ENCODE measurements around the gene SLX4IP. TPM values are rescaled to one million over a fixed set of nuclear protein-coding genes. Genes with fewer than 3 reads are reported as not detected.

The SLX4IP gene
- total RNA-seq, 1 donor from 2014 or later = 2.8 TPM

DNA sequence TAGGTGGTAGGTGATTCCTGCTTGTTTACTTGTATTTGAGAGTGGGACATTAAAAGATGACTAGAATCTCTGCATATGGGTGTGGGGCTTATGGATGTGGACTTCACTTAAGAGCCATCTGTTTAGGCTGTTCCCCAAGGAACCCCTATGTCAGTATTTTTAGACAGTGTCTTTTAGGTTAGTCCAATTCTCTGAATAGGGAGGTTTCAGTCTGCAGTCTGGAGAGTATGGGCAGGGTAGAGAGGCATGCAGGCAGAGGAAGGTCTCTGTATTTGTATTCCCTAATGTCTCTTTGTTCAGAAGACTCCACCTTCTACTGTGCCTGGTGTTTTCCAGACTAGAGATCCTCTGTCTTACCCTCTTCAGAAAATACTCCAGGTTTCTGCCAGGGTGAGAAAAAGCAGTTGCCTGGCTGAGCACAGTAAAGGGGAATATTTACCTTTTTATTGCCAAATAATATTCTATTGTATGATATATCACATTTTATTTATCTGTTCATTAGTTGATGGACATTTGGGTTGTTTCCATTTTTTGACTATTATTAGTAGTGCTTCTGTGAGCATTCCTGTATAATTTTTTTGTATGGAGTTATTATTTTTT lies 19.1 kb downstream of the SLX4IP start:
- no peak for ATAC-seq
- intact Hi-C loops (cut with DNase I) = no loop called here

DNA sequence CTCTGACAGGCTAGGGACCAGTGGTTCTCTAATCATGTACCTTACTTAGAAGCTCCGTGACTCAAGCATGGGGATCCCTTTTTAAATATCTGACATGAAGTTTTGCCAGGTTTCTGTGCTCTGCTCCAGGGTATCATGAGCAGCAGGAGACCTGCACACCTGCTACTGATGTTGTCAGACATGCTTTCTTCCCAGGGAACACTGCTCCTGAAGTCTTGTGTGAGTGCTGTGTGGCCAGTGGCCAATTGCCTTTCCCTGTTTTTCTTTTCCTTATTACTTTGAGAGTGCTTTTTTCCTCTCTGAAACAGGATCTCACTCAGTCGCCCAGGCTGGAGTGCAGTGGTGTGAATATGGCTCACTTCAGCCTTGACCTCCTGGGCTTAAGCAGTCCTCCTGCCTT lies 26.4 kb downstream of the SLX4IP start:
- ATAC-seq (no peak), DNase-seq (ENCODE audit: missing footprints) (no peak)
- intact Hi-C loops (cut with DNase I) = loop anchor here (10.0 kb wide), 1 partner anchor 1083 kb away; no protein-coding TSS in a partner anchor

More for the DNA sequence above, 19.1 kb downstream of the SLX4IP start:
- DNase-seq (ENCODE audit: missing footprints) = no peak

DNA sequence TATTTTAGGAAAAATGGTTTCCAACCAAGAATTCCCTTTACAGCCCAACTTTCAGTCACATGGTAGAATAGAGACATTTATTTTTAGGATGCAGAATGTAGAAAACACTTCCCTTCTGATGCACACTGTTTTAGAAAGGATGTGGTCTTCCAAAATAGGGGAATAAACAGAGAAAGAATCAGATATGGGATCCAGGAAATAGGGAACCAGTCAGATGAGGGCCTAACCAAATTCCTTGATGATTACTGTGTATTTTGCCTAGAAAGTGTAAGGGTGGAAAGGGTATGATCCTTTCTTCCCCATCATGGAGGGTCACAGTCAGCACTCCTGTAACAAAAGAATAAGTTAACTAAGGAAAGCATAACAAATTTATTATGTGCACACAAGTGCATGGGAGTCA lies 27.4 kb downstream of the SLX4IP start:
- no peak for DNase-seq (ENCODE audit: missing footprints)
- no peak for ATAC-seq
- intact Hi-C loops (cut with DNase I) = loop anchor here (10.0 kb wide), 1 partner anchor 1082 kb away; no protein-coding TSS in a partner anchor

DNA sequence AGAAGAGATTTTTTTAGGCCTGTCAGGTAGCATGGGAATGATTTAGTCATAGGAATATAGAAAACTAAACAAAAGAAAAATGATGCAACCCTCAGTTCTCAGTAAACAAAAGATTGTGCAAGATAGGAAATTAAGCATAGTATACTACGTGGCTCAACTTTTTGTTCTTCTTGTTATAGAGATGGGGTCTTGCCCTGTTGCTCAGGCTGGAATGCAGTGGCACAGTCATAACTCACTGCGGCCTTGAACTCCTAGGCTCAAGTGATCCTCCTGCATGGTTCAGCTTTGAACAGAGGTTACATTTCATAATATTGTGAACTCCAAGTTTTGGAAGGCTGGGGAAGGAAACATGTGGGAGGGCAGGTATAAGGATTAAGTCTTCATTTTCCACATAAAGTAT lies 28.5 kb downstream of the SLX4IP start:
- ATAC-seq (no peak), DNase-seq (ENCODE audit: missing footprints) (no peak)
- intact Hi-C loops (cut with DNase I) = loop anchor here (10.0 kb wide), 1 partner anchor 1081 kb away; no protein-coding TSS in a partner anchor

DNA sequence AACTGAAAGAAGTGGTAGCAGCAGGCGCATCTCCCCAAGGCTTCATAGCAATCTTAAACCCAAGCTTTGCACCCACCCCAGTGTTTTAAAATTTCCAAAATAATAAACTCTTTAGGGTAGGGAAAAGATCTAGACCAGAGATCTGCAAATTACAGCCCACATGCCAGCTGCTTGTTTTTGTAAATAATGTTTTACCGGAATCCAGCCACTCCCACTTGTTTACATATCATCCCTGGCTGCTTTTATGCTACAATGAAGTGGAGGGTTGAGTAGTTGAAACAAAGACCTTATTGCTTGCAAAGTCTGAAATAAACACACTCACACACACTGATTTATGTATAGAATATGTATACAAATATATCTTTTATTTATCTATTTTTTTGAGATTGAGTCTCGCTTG lies 30.0 kb downstream of the SLX4IP start:
- intact Hi-C loops (cut with DNase I) = loop anchor here (5.0 to 10.0 kb wide), 2 partner anchors 87 to 1080 kb away; no protein-coding TSS in a partner anchor
- ATAC-seq = no peak
- DNase-seq (ENCODE audit: missing footprints) = no peak

DNA sequence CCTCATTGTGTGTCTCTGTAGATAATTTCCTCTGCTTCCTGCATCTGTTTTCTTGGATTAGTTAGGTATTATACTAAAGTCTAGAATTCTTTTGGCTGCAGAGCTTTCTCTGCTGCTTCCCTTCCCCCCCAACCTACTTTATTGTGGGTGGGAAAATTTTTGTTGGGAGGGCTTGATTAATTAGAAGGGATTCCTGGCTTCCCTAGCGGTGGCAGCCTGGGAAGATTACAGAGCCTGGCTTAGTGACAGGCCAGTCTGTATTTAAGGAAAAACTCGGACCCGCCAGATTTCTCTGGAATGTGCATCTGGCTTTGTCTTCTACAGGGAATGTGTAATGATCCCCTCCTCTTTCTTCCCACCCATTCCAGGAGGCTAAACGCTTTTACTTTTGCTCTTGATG lies 31.2 kb downstream of the SLX4IP start:
- DNase-seq (ENCODE audit: missing footprints) (no peak), ATAC-seq (no peak)
- intact Hi-C loops (cut with DNase I) = loop anchor here (5.0 to 10.0 kb wide), 2 partner anchors 86 to 1078 kb away; no protein-coding TSS in a partner anchor

DNA sequence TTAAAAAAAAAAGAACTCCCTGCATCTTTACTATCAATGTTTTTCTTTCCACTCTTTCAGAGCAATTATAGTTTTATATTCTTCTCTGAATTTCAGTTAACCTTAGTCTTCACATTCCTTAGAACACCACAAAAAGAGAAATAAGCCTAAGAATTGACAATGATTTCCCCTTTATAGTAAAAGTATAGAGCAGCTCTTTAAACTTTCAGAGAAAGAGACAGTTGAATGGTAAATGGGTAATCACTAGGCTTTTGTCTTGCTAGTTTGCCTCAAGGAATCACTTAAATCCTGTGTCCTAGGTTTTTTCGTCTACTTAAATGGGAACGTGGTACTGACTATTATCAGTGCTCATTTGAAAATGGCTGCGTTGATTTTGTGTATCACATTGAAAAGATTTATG lies 31.8 kb downstream of the SLX4IP start:
- no peak for ATAC-seq
- intact Hi-C loops (cut with DNase I) = loop anchor here (5.0 to 10.0 kb wide), 2 partner anchors 85 to 1078 kb away; no protein-coding TSS in a partner anchor
- no peak for DNase-seq (ENCODE audit: missing footprints)

DNA sequence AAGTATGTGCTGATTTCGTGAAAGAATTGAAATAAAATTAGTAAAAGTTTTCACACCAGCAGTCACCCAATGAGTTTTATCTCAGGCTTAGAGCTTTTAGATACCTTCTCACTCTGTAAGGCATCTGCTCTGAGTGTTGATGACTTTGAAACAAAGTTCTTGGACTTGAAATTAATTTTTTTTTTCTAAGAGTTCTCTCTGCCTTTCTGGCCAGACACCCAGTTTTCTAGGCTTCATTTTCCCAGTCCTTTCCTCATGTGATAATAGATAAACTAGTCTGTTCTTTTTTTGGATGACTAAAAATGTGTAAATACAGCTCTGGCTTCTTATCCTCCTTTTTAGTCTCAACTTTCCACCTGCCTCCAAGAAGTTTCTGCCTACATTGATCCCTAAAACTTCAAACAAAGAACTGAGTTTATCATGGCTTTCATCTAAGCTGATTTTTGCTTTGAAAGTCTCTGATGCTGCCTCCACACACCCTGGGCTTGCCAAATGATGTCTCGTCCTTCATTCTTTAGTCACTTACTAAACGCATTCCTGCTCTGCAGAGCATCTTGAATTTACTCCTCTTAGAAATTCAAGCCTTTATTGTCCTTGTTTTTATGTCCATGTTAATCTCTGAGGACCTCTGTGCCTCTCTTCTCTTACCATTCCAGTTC lies 32.7 kb downstream of the SLX4IP start:
- intact Hi-C loops (cut with DNase I) = loop anchor here (2.0 to 10.0 kb wide), 3 partner anchors 84 to 1077 kb away; no protein-coding TSS in a partner anchor
- no peak for DNase-seq (ENCODE audit: missing footprints)
- ATAC-seq = no peak

DNA sequence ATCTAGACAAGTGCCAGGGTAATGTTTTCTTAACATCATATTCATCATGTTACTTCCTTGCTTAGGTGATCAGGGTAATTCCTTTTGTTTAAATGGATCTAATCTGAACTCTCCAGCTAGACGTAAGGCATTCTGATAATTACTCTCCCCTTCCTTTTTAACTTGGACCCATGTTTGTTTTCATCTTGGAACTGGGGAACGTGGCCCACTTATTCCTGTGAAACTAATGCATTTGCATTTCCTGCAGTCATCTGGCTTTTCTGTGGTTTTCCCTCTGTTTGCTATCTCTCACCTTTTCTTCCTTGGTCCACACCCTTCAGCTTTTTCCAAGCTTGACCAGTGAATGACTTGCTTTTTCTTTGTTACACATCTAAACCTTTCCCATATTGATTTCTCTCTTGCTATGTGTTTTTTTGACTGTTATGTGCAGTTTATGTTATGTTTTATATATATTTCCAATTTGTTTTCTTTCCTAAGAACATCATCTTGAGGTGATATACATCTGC lies 33.3 kb downstream of the SLX4IP start:
- no peak for ATAC-seq
- DNase-seq (ENCODE audit: missing footprints) = no peak
- intact Hi-C loops (cut with DNase I) = loop anchor here (2.0 to 10.0 kb wide), 3 partner anchors 84 to 1076 kb away; no protein-coding TSS in a partner anchor

DNA sequence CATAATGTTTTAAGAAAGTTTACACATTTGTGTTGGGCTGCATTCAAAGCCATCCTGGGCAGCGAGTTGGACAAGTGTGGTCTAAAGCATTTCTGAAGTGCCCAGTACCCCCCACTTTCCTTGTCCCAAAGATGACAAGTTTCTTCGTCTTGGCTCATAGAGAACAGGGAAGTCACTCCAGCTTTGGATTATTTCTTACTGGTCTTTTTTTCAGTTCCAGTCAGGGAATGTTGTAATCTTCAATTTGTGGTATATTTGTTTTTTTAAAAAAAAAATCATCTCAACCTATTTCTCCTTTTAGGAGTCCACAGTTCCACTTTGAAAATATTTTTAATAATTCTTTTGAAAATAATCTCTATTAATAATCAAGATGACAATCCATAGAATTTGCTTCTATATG lies 34.0 kb downstream of the SLX4IP start:
- intact Hi-C loops (cut with DNase I) = loop anchor here (2.0 to 10.0 kb wide), 3 partner anchors 83 to 1076 kb away; no protein-coding TSS in a partner anchor
- ATAC-seq (no peak), DNase-seq (ENCODE audit: missing footprints) (no peak)

DNA sequence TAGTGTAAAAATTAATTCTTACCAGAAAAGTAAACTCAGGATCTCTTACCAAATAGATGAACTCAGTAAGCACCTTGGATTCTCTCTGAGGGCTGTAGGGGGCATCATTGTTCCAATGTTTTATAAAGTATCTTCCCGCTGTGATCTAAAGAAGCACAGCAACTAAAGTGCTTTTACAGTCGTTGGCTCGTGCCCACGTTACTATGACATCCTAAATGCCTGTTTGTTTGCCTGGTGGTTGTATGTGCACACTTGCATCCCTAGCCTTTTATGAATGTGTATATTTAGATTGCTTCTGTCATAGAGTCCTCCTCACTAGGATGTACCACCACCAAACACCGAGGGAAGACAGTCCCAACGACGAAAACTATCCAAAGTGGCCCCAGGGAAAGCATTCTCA lies 34.5 kb downstream of the SLX4IP start:
- intact Hi-C loops (cut with DNase I) = loop anchor here (2.0 to 10.0 kb wide), 3 partner anchors 83 to 1075 kb away; no protein-coding TSS in a partner anchor
- no peak for DNase-seq (ENCODE audit: missing footprints)
- ATAC-seq = peak; percentile 74

DNA sequence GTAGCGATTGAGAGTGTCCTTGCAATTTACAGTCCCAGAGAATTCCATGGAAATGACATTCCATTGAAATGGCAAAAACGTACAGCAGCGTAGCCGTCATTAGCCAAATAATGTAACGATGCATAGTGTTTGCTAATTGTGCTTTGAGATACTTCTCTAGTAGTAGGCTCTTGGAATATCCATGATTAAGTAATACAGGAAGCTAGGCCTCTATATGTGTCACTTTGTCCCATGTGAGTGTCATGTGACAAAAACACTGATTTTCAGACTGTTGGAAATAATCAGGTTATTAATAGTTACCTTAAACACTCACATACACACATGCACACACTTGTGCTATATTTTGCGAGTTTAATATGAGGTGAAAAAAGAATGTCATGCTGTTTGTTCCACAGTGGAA lies 35.2 kb downstream of the SLX4IP start:
- DNase-seq (ENCODE audit: missing footprints) = no peak
- no peak for ATAC-seq
- intact Hi-C loops (cut with DNase I) = loop anchor here (10.0 kb wide), 1 partner anchor 145 kb away; no protein-coding TSS in a partner anchor

DNA sequence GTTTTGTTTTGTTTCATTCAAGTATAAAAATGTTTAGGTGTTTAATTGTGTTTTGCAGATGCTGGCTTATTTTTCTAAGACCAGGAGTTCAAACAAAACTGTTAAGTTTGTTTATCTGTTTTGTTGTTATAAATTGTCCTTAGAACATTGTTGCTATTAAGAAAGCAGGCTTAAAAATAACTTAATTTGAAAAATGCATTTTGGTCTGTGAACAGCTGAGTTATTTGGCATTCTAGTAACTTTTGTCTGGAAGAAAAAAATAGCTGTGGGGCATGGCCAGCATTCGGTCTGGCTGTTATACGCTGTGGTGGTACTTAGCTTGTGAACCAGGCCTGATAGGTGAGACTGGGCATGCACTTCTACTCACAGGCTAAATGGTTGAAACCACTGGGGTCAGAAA lies 37.8 kb downstream of the SLX4IP start:
- intact Hi-C loops (cut with DNase I) = loop anchor here (10.0 kb wide), 1 partner anchor 142 kb away; no protein-coding TSS in a partner anchor
- DNase-seq (ENCODE audit: missing footprints) = no peak
- no peak for ATAC-seq

DNA sequence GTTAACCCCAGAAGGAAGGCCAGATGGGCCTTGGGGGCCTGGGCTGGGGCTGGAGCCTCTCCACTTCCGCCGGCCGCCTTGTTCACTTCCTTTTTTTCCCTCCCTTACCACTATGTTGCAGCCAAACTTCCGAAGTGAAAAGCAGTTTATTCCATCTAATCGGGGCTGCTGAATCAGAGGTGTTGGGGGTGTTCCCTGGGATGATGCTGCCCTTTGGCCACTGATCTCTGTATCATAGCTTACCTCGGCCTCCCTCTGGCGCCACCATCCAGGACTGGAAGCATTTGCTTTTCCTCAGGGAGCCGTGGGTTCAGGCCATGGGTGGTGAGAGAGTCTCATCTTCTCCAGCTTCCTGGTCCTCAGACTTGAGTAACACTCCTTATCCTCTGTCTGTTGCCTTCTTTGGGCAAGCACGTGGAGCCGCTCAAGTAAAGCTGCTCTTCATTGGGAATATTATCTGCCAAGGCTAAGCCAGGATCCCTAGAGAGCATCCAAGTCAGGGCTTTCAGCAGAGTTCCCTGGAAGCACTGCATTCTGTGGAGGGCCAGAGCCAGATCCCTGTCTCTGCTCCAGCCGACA lies 39.6 kb downstream of the SLX4IP start:
- intact Hi-C loops (cut with DNase I) = loop anchor here (10.0 kb wide), 1 partner anchor 140 kb away; no protein-coding TSS in a partner anchor
- no peak for DNase-seq (ENCODE audit: missing footprints)
- peak; percentile 72 for ATAC-seq

DNA sequence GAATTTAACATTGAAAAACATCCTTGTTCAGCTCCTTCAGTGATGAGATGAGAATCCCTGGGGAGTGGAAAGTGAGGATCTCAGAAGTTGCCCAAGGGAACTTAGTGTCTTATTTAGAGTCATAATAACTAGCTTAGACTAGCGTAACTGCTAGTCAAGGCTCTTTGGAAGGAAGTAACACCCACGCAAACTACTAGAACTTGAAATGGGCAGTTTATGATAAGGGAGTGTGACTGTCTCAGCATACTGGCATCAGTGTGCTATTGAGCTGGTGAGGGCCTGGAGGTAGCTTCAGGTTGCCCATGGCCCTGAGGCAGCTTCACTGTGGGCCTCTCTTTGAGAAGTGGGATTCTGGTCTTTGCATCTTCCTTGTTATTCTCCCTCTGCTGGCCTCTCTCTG lies 40.1 kb downstream of the SLX4IP start:
- DNase-seq (ENCODE audit: missing footprints) (no peak), ATAC-seq (no peak)
- intact Hi-C loops (cut with DNase I) = loop anchor here (10.0 kb wide), 1 partner anchor 140 kb away; no protein-coding TSS in a partner anchor

DNA sequence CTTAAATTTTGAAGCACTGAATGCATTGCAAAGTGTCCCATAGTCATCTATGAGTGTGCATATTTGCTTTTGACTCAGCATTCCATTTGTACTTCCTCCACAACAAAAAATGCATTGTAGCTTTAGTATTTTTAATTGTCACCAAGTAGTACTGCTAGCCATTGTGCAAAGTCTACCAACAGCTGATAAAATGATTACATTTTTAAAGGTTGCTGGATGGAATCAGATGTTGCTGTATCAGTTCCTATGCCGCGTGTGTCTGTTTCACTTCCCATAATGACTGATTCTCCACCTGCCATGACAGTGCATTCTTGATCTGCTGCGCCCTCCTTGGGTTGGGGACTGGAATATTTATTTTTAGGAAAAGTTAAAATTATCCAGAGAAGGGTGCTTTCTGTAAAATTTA lies 41.2 kb downstream of the SLX4IP start:
- intact Hi-C loops (cut with DNase I) = loop anchor here (10.0 kb wide), 1 partner anchor 138 kb away; no protein-coding TSS in a partner anchor
- DNase-seq (ENCODE audit: missing footprints) (no peak), ATAC-seq (peak; percentile 52)

DNA sequence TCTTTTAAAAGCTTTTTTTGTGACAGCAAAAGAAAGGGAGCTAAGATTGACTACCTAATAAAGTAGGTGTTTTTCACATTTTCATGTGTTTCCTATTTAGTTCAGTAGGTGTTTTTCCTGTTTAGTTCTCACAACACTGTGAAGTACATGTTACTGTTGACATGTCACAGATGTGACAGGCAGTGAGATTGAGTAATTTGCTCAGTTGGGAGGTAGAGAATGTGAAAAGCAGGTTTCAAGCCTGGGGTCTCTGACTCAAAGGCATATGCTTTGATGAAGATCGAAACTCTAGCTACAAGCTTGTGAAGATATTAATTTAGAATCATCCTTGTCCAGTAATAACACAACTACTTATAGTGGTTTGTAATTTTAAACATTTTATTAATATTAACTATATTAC lies 43.1 kb downstream of the SLX4IP start:
- ATAC-seq (no peak), DNase-seq (ENCODE audit: missing footprints) (no peak)
- intact Hi-C loops (cut with DNase I) = loop anchor here (10.0 kb wide), 1 partner anchor 137 kb away; no protein-coding TSS in a partner anchor

DNA sequence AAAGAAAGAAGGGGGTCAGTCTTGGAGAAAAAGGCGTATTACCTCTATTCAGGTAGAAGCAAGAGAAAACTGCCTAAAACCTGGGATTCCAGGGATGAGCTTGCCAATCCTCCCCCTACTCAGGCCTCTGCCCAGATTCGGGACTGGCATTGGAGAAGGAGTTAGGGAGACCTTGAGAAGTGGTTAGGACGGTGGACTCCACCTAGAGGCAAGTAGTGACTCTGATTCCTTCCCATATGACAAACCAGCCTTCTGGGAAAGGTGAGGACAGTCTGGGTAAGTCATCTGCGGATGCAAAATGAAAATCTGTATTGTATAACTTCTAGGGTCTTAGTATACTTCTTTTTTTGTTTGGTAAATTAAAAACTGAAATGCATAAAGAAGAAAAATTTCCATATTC lies 43.8 kb downstream of the SLX4IP start:
- intact Hi-C loops (cut with DNase I) = loop anchor here (10.0 kb wide), 1 partner anchor 136 kb away; no protein-coding TSS in a partner anchor
- no peak for DNase-seq (ENCODE audit: missing footprints)
- ATAC-seq = no peak

DNA sequence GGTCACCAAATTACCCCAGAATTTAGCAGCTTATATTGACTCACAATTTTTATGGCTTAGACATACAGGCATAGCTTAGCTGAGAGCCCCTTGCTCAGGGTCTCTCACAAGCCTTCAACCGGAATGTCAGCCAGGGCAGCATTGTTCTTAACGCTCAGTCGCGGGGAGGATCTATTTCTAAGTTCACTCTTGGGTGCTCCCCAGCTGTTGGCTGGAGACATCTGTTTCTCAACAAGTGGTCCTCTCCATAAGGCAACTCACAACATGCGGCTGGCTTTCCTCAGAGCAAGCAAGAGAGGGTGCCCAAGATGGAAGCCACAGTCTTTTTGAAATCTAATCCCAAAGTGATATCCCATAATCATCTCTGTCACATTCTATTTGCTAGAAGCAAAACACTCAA lies 46.6 kb downstream of the SLX4IP start:
- no peak for DNase-seq (ENCODE audit: missing footprints)
- intact Hi-C loops (cut with DNase I) = no loop called here
- no peak for ATAC-seq
